ENCODE data around the gene ZNF423.
"Not testable (repeated sequence)": the region's sequence is repeated elsewhere in the genome, so short reads cannot be mapped to it uniquely, and the experiment has no call there.

The ZNF423 gene

DNA sequence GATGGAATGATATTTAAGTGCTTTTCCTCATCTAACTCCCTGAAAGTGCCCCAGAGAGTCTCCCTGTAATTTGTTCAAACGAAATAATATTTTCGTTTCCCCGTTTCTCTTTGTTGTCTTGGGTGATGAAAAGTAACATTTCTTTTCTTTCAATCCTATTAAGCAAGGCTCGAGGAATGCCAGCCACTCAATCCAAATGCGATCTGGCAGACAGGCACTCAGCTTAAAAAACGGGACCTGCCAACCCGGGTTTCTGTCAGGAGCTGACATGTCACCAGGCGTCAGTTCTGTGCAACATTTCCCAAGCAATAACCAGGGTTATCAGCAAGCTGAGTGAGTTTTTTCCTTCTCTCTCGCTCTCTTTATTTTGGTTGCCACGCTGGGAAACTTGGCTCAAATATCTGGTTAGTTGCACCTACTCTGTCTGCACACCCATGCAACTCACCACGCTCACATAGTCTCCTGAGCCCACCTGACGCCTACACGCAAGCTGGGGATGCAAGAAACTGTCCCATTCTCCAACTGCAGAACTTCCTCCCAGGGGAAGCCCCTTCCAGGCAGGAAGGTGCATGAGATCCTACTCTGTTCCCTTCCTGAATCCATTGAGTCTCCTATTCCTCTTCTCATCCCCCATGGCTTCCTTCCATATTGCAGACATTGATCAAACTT is 274.1 kb downstream of the ZNF423 start:
- no peak for DNase-seq (ENCODE audit: low read depth)

DNA sequence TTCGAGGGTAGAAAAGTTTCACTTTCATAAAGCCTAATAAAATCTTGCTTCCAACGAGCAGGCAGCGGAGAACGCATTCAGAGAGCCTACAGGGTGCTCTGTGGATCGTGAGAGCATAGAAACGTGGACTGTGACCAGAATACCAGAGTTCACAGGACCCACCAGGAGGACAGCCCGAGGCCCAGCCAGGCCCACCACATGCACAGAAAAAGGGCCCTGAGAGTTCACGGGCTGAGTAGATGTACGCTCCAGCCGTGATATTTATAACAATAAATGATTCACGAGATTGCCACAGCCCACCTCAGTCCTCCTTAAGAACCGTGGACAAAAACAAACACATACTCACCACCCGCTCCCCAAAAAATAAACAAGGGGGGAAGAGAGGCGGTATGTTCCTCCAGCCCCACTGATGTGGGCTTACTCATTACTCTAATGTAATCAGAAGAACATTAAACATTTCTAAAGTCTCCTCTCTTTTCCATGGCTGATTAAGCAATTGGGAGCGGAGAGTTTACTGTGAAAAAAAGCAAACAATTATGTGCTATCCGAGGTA is 275.1 kb downstream of the ZNF423 start:
- DNase-seq (ENCODE audit: low read depth), result no peak

DNA sequence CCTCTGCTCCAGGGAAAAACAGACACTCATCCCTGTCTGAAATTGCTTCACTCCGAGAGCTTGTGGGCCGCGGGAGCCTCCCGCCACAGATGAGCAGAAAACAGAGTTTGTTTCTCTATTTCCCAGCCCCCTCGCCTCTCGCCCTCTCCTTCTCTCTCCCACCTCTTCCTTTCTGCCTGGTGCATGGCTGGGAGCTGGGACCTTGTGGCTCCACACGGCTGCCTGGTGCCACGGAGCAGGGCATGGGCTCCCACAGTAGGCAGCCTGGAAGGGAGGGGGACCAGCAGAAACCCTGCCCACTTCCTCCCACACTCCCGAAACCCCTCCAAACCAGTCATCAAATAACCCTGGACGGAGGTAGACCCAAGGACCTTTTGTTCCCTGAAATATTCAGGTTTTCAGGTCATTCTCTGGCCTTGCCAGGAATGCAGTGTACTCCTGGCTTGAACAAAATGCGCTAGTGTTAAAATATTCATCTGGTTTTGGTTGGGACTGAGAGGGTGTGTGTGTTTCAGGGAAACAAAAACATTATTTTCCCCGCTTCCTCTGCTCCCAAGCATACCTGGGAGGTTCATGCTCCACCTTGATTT is 277.4 kb downstream of the ZNF423 start:
- DNase-seq (ENCODE audit: low read depth), result no peak

DNA sequence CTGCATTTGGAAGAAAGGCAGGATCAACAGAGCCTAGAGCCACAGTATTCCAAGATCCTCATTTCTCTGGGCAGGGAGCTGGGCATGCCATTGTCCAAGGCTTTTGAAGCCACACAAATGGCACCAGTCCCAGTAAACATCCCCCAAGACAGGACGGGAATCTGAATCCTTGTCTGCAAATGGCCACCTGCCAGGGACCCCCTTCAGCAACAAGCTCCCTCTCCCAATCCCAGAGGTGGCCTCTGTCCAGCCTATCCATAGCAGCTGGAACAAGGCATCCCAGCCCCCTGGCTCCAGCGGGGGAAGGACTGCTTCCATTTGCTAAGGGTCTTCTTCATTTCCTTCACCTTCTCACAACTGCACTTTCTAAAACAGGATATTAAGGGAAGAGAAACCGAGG is 277.9 kb downstream of the ZNF423 start:
- DNase-seq (ENCODE audit: low read depth), result no peak

DNA sequence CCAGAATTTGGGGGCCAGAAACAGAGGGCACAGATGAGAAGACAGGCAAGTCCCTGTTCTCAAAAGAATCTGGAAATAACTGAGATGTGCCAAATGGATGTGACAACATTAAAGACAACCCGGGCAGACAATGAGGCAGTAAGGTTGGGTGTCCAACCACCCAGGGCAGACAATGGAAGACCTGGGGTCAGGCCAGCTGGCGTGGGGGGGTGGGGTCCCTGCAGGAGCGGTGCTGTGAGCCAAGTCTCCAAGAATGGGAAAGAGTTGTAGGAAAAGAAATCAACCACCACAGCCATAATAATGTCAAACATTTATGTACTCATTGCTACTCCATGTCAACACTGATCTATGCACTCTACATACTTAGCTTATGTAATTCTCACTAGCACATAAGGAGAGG is 279.0 kb downstream of the ZNF423 start:
- no peak for DNase-seq (ENCODE audit: low read depth)

DNA sequence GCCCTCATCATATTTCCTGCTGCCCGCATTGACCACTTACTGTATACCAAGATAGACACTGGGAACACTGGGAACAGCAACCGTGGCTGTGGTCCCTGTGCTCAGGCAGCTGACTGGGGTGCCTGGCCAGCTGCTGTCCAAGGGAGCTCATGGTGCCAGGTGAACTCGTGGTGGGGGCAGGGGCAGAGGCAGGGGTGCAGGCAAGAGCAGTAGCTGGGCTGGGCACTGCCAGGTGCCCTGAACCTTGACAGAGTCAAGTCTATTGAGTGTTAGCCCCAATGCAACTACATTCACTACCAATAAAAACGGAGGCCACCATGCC is 279.8 kb downstream of the ZNF423 start:
- no peak for DNase-seq (ENCODE audit: low read depth)

DNA sequence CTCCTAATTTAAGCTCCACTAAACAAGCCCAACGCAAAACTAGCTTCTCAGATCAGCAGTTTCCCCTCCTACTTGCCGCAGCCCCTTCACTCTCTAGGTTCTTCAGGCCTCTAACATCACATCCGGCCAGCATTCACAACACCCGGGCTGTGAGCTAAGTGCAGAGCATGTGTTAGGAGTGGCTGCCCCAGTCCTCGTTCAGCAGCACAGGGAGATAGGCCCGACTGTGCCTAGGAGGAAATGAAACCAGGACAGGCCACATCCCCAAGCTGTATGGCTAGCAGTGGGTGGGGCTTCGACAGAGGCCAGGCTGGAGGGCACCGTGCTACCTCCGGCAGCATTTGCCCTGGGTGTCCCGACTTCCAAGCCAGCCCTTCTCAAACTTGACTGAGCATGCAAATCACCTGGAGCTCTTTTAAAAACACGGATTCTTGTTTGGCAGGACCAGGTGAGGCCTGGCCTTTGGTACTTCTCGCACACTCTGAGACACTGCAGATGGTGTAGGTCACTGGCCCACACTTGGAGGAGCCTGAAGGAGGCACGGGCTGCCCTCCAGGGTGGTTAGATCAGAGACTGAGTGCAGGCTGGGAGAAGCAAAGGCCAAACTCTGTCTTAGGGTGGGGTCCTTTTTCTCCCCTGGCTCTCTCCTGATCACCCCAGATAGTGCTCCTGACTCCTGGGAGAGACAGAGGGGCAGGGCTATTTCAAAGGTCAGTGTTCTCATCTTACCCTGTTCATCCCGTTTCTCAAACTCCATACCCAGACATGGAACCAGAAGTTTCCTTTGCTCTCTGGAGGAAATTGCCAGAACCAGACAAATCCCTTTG is 280.4 kb downstream of the ZNF423 start:
- no peak for DNase-seq (ENCODE audit: low read depth)

DNA sequence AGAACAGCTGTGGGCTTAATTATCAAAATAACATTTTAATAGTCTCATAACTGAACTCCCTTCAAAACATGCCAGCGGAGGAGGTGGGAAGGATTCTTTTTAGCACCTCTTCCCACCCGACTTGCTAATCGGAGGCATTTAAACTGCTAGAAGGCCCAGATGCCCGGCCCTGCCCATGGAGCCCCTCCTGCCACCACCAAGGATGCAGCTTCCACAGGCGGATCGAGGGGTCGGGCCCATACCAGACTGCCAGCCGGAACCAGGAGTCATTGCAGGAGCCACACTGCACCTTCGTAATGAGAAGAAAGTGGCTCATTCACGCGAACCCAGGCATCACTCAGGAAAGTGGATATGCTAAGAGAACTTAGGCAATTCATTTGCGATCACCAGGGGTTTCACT is 281.1 kb downstream of the ZNF423 start:
- DNase-seq (ENCODE audit: low read depth), result no peak

DNA sequence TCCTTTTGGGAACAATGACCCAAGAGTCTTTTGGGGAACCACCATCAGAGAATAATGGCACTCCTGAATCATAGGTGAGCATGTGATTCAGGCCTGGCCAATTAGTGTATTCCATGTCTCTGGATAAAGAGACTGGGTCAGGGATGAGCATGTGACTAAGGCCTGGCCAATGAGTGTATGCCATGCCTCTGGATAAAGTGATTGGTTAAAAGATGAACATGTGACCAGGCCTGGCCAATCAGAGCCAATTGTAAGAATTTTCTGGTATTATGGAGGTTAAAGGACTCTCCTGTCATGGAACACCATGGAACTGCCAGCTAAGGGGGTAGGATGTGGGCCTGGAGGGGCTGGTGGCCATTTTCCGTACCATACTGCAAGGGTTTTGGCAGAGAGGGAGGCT is 288.0 kb downstream of the ZNF423 start:
- DNase-seq (ENCODE audit: low read depth), result no peak

DNA sequence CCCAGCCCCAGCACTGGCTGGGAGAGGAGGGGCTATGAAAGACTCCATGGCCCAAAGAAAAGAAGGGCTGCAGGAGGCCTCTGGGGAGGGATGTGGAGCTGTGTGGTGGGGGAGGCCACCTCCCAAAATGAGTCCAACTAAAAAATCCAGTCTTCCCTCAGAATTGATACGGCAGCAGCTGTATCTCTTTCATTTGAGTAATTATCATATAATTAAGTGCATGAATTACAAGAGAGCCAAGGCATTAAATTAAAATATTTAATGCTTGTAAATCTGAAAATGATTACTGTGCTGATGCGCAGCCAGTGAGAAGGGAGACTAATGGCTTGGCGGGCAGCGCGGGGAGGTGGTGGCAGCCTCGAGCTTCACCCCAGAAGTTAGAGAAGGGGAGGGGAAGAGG is 289.5 kb downstream of the ZNF423 start:
- no peak for DNase-seq (ENCODE audit: low read depth)

DNA sequence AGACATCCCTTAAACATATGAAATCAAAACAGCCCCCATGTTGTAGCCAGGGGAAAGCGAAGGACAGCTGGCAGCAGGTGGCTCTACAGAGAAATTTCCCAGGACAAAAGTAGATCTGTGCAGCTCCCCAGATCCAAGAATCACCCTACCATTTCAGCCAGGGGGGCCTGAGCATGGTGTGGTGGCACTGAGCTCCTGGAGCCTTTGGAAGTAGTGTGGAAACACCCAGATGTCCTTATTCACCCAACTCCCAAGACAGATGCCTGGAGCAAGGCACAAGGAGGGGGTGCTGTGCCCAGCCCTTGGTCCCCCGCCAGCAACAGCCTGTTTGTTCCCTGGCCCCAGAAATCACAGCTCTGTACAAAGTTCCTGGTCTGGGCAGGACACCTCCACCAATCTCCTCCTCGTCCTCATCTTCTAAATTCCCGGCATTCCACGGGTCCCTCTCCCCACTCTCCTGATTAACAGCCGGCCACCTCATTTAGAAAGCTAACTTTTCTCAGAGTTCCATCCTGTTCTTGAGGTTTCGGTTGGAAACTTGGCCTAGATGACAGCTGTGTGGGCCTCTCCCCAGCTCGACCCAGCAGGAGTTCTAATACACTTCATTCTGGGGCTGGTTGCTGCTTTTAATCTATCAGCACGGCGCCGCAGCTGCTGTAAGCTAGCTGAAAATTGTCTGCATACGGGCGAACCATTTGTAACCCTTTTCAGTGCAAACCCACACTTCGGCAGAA is 291.2 kb downstream of the ZNF423 start:
- no peak for DNase-seq (ENCODE audit: low read depth)

DNA sequence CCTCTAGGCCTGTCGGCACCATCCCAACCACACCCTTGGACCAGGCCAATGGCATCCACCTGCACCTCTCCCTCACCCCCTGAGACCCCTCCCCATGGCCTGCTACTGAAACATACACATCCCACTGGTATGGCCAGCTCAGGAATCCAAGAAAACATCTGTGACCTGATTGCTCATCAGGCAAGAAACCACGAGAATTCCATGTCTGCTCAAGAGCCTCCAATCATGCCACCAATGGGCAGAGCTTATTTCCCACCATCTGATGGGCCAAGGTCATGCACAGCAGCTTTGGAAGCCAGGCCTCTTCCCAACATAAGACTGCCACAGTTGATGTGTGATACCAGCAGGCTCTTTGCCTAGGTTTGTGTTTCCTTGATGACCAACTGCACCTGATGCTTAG is 292.2 kb downstream of the ZNF423 start:
- no peak for DNase-seq (ENCODE audit: low read depth)

DNA sequence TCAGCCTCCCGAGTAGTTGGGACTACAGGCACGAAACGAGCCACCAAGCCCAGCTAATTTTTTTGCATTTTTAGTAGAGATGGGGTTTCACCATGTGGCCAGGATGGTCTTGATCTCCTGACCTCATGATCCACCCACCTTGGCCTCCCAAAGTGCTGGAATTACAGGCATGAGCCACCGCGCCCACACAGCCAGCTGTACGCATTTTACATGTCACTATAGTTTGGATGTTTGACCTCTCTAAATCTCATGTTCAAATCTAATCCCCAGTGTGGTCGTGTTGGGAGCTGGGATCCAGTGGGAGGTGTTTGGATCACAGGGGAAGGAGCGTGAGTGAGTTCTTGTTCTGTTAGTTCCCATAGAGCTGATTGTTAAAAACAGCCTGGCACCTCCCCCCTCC is 293.0 kb downstream of the ZNF423 start:
- not testable (repeated sequence) for DNase-seq (ENCODE audit: low read depth)

DNA sequence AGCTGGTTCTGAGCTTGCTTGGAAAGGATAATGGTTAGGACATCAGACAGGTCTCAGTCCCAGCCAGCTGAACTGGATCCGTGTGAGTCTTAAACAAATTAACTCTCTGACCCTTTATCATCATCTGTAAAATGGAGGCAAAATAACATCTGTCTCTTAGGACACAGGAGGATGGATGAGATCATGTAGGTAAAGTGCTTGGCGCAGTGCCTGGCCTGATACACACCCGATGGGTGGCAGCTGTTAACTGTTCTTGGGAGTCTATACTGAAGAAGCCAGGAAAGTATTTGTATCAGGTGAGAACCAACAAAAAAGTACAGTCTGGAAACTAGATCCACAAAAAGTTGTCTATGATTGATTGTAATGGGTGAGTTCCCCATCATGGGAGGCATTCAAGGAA is 293.7 kb downstream of the ZNF423 start:
- DNase-seq (ENCODE audit: low read depth), result no peak

DNA sequence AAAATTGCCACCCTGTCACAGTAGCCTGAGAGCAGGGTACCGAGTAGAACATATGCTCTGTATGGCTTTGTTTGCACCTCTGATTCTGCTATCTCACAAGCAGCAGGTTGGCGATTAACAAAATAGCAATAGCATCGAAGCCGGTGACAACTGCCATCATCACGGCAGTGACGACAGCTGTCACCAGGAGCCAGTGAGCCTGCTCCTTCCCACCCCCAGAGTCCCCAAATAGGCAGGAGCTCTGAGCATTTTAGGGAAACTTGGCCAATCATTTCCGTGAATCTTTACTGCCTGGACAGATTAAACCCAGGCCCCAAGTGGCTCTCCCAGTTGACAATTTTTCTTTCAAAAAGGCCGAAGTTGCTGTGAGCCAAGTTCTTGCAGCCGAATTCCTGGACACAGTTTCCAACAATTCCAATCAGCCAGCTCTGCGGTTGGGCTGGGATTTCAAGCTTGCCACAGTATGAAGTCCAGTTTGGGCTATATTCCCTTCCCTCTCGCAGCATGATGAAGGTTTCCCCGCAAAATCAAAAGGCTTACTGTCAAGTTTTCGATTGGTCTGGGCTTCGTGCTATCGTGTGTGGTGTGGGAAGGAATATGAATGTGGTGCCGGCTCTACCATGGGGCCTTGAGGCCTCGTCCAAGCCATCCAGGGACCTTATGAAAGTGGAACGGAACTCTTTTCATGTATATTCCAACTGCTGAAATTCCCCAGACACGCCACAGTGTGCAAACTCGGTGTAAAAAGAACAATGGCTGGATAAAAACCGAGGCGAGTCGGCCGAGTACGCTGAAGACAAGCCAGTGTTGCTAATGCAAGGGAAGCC is 295.7 kb downstream of the ZNF423 start:
- DNase-seq (ENCODE audit: low read depth), result no peak

DNA sequence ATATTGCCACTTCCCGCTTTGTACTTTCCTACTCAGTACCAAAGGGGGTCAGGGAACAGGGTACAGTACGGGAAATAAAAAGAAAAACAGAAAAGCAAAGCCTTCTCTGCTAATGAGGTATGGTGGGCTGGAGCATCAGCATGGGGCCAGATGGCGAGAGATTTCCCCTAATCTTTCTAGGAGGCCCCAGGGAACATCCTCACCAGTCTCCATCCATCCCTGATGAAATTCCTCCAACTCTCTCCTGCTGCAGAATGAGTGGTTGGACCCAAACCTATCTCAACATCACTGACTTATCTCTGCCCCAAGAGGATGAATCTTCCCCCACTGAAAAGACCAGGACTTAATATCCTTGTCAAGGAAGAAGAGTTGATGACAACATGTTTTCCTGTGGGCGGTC is 296.7 kb downstream of the ZNF423 start:
- no peak for DNase-seq (ENCODE audit: low read depth)

DNA sequence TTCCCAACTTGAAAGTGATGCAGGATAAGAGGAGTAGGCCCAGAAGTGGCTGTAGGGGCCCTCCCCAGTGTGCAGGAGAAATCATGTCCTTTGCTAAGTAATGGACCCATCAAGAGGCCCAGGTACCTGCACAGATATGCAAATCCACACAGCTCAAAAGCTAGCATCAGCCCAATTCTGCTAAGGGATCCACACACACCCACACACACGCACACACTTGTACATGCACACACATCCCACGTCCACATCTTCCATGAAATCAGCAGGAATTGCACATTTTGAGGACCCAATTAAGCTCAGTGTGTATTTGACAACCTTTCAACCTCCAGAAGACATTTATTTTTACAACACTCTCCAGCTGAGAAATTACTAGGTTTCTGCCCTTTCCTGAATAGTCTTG is 297.5 kb downstream of the ZNF423 start:
- no peak for DNase-seq (ENCODE audit: low read depth)

DNA sequence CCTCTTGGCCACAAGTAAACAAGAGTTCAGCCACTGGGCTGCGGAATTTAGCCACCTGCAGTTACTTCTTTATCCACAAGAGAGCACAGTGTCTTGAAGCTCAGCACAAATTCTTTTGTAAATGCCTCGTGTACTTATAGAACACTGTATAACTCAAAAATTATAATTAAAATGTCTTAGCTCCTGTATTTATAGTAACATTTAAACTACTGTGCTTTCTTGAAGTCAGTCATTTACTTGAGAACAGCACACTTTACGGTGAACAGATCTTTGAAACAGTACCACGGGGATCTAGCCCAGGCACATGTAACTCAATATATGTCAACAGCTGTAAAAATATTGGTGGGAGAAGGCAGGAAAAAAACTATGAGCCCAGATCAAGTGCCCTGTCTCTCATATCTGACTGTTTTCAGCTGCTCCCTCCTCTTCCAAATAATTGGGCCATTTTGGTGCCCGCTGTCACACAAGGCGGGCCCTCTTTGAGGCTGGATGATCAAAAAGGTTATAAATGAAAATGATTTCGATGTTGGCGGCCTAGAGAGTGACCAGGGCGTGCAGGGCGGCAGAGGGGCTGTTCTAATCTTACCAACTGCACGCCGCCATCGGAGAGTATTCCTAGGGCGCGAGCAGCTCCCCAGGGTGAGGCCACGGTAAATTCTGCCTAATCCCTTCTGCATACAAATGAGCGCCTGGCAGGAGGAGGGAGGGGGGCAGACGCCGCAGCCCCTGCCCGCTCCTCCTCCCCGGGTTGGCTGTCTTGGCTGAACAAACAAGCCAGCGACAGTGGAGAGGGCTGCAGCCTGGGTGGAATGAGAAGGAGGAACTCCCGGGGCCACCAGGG is 299.1 kb downstream of the ZNF423 start:
- no peak for DNase-seq (ENCODE audit: low read depth)

DNA sequence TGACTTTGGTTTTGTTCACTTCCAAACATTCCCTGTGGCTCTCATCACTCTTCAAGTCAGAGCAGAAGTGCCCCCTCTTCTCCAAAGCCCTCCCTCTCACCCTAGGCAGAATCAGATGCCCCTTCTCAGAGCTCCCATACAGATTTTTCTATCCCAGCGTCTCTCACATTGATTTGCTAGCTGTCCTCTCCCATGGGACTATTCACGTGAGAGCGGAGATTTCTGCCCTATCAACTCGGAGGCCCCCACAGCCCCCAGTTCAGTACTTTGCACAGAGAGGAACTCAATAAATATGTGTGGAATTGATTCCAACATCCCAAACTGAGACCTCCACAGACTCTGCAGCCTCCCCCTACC is 299.7 kb downstream of the ZNF423 start:
- DNase-seq (ENCODE audit: low read depth), result no peak

DNA sequence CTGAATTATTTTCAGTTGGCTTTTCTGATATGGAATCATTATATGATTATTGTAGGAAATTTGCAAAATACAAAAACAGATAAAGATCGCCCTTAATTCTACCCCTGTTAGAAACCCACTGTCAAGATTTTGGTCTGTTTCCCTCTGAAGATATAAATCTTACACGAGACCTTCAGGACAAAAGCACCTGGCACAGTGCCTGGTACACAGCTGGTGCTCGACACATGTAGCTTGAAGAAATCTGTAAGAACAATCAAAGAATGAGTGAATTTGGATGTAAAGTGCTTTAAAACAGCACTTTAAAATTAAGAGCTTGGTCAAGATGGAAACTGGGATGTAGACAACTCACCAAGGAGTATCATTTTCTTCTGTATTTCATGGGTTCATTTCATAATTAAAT is 301.2 kb downstream of the ZNF423 start:
- no peak for DNase-seq (ENCODE audit: low read depth)
